ENCODE data around the gene NDUFAB1. TPM values are rescaled to one million over a fixed set of nuclear protein-coding genes. Genes with fewer than 3 reads are reported as not detected.
"Not testable (repeated sequence)": the region's sequence is repeated elsewhere in the genome, so short reads cannot be mapped to it uniquely, and the experiment has no call there.

The NDUFAB1 gene
- total RNA-seq, 1 donor from 2014 or later, result 577 TPM

DNA sequence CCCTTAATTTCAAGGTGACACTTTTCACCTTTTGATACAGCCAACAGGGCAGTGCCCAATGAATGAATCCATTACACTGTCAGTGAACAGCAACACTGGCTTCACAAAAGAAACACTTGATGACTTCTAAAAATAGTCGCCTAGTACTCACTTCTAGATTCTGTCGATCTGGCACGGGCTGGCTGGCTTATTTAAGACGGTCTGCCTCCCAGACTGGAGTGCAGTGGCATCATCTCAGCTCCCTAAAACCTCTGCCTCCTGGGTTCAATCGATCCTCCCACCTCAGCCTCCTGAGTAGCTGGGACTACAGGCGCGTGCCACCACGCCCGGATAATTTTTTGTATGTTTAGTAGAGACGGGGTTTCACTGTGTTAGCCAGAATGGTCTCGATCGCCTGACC, 1.9 kb downstream of the NDUFAB1 start:
- DNase-seq (ENCODE audit: missing footprints), result no peak
- ATAC-seq, result peak; percentile 35
- intact Hi-C loops (cut with DNase I), result no loop called here

DNA sequence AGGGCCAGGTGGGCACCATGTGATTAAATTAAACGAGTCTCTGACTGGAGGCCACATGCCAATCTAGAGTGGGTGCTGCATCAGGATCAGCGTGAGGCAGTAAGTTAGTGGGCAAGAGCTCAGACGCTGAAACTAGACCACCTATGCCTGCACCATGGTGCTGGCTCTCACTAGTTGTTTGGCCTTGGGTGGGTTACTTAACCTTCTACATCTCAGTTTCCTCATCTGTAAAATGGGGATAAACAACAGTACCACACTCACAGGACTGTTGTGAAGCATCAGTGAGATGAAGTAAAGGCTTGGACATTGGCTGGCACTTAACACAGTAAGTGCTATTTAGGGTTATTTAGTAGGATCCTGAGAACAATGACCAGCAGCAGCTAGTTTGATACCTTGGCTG, 5.9 kb downstream of the NDUFAB1 start:
- intact Hi-C loops (cut with DNase I), result no loop called here
- DNase-seq (ENCODE audit: missing footprints) (no peak), ATAC-seq (no peak)

DNA sequence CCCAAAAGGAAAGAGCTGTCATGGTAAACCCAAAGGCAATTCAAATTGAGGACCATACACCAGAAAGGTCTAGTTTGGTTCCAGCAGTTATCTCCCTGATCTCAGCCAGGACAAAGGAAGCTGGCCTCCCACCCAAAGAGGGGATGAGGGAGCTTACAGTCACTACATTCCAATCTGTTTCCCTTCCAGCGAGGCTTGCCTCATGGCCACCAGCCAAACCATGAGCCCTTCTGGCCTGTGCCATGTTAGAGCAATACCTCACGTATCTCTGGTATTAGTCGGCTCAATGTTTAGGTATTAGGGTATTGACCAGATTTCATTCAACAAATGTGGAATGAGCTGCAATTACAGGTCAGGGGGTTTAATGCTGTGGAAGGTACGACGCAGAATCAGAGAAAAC, 8.4 kb downstream of the NDUFAB1 start:
- intact Hi-C loops (cut with DNase I), result no loop called here
- ATAC-seq (peak; percentile 45), DNase-seq (ENCODE audit: missing footprints) (no peak)

DNA sequence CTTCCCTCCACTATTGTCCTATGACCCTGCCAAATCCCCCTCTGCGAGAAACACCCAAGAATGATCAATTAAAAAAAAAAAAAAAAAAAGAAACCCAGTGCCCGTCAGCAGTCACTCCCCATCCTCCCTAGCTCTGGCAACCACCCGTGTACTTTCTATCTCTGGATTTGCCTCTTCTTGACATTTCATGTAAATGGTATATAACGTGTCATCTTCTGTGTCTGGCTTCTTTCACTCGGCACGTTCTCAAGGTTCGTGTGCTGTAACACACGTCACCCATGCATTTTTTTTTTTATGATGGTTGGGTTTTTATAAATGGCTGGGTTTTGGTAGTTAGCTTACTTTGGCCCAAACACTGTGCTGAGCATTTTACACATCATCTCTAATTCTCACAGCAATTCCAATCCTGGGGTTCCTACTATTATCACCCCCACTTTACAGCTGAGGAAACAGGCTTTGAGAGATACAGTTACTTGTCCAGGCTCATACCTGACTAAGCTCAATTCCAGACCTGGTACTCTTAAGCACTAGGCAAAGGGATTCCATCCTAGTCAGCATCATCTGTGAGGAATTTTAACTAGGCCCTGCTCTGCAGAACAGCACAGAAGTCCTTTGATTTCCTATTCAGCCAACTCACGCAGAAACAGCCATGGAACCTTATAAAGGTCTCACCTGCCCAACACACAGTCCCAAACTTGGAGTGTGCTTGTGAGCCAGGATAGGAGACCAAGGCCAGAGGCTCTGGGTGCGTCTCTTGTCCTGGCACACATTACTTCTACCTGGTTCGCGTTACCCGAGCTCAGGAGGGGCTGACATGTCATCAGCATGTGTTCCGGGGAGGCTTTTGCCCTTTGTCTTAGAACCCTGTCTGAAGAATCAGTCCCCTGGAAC, 11.7 kb downstream of the NDUFAB1 start:
- intact Hi-C loops (cut with DNase I), result no loop called here
- DNase-seq (ENCODE audit: missing footprints) (no peak), ATAC-seq (peak; percentile 54)

DNA sequence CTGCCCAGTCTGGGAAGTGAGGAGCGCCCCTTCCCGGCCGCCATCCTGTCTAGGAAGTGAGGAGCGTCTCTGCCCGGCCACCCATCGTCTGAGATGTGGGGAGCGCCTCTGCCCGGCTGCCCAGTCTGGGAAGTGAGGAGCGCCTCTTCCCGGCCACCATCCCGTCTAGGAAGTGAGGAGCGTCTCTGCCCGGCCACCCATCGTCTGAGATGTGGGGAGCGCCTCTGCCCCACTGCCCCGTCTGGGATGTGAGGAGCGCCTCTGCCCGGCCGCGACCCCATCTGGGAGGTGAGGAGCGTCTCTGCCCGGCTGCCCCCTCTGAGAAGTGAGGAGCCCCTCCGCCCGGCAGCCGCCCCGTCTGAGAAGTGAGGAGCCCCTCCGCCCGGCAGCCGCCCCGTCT, 12.8 kb downstream of the NDUFAB1 start:
- DNase-seq (ENCODE audit: missing footprints); ATAC-seq; intact Hi-C loops (cut with DNase I): not testable (repeated sequence)

DNA sequence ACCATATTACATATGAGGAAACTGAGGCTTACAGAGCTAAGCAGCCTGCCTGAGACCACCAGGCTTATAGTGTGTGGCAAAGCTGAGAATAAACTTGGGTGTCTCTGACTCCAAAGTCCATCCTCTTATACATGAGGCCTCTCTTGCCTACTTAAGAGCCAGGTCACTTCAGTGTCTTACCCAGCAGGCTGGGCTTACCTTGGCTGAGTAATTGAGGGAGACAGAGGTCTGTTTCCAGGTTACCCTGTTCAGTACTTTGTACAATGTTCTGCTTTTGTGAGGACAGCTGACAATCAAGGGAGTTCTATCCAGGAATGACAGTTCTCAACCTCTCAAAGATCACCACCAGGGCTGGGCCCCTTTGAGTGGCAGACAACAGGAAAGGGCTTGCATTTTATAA, 14.4 kb downstream of the NDUFAB1 start:
- intact Hi-C loops (cut with DNase I), result no loop called here
- DNase-seq (ENCODE audit: missing footprints) (no peak), ATAC-seq (no peak)

DNA sequence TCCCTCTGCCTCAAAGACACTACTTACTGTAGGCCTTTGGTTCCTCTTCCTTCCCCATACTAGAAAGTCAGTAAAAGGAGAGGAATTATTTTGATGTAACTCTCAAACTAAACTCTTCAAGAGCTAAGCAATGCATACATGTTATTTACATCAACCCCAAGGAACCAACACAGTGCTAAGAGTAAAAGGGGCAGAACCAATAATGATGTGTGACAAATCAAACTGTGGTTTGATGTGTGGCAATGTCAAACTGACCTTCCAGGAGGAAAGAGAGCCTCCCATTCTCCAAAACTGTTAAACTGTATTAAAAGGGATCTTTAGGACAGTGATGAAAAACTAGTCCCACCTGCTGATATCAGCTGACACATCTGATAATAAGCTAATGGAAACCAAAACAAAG, 15.7 kb downstream of the NDUFAB1 start:
- intact Hi-C loops (cut with DNase I), result no loop called here
- no peak for ATAC-seq
- DNase-seq (ENCODE audit: missing footprints), result no peak

DNA sequence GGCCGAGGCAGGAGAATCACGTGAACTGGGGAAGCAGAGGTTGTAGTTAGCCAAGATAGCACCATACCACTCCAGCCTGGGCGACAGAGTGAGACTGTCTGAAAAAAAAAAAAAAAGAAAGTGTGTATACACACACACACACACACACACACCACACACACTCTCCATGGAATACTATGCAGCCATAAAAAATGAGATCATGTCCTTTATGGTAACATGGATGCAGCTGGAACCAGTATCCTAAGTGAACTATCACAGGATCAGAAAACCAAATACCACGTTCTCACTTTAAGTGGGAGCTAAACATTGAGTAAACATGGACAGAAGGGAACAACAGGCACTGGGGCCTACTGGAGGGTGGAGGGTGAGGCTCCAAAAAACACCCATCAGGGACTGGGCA, 16.7 kb downstream of the NDUFAB1 start:
- intact Hi-C loops (cut with DNase I), result no loop called here
- no peak for DNase-seq (ENCODE audit: missing footprints)
- no peak for ATAC-seq

DNA sequence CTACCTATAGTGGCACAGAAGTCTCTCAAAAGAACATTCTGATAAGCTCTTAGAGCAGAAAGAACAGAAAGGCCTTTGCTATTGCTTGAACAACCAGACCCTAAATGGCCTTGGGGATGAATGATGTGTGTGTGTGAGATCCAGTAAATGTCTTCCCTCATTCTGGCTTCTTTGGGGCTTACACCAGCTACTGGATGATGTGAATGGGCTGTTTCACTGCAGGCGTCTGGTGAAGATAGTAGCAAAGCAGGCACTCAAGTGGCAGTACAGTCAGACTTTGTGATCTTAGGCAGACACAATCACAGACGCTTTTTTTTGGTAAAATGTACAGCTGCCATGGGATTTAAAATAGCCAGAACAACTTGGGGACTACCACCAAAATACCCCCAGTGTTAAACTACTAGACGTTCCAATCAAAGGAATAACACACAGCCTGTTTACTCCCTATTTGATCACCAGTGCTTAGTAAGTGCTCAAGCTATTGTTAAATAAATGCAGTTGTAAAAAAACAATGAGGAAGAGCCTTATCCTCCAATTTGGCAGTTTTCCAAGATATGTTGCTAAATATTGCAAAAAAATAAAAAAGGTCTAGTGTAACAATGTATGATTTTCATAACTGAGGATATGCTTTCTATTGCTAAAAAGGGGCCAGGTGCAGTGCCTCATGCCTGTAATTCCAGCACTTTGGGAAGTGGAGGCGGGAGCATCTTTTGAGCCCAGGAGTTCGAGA, 17.9 kb downstream of the NDUFAB1 start:
- intact Hi-C loops (cut with DNase I), result no loop called here
- ATAC-seq, result no peak
- DNase-seq (ENCODE audit: missing footprints), result no peak

DNA sequence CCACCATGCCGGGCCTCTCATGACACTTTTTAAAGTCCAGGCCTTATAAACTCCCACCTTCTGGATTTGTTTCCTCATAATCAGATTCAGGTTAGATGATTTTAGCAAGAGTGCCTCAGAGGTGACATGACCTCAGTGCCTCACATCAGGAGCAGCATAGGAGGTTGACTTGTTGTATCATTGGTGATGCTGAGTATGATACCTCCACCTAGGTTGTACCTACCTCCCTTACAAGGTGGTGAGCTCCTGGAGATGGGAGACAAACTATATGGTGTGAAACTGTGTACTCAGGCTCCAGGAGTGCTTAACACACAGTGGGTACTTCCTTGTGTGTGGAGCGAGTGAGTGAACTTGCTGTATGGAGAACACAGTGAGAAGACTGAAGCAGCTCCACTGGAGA, 18.6 kb downstream of the NDUFAB1 start:
- no peak for DNase-seq (ENCODE audit: missing footprints)
- intact Hi-C loops (cut with DNase I), result no loop called here
- ATAC-seq, result no peak

DNA sequence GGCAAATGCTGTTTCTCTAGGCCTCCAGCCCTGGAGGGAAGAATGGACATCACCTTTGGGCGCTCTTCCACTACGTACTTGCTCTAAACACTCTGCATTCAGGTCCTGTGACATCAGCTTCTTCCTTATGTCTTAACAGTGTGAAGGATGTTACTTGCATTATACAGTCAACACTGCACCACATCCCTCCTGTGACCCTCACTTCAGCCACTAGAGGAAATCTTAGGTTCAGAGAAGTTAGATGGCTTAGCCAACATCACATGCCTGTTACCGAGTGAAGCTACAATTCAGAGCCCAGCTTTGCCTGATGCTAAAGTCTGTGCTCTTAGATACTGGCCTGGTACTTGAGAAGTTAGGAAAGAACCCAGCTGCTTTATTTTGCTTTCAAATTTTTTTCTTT, 20.3 kb downstream of the NDUFAB1 start:
- intact Hi-C loops (cut with DNase I), result no loop called here
- ATAC-seq (no peak), DNase-seq (ENCODE audit: missing footprints) (no peak)

DNA sequence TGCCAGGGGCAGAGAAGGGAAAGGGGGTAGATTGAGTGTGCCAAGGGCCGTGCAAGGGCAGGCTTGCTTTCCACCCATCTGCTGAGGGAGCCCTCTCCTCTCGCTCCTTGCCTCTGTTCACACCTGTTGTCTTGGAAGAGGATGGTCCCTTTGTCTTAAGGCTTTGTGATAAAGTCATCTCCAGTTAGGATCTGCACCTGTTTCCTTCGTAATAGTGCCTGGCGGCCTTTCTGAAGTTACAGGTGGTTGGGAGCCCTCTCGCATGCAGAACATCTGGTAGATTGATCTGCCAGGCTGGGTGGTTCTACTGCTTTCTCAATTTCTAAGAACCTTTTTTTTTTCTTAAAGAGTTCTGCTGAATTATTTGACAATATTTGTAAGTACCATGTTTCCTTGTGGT, 22.3 kb downstream of the NDUFAB1 start:
- DNase-seq (ENCODE audit: missing footprints) (no peak), ATAC-seq (no peak)
- intact Hi-C loops (cut with DNase I), result no loop called here

DNA sequence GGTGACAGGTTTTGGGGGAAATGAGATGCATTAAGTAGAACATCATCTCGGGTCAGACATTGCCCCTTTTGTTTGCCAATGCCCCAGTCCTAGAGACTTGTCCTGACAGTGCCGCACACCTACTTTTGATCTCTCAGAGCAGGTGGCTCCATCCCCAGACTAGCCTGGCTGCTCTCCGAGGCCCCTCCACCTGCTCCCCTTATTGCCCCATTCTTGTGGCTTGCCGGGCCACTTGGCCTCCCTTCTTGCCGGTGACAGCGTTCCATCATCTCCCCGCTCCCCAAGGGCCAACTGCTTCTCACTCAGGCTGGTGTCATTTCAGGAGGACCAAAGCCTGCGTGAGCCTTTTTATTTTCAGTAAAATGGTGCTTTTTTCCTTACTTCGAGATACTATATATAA, 23.7 kb downstream of the NDUFAB1 start:
- ATAC-seq, result no peak
- intact Hi-C loops (cut with DNase I), result no loop called here
- no peak for DNase-seq (ENCODE audit: missing footprints)

DNA sequence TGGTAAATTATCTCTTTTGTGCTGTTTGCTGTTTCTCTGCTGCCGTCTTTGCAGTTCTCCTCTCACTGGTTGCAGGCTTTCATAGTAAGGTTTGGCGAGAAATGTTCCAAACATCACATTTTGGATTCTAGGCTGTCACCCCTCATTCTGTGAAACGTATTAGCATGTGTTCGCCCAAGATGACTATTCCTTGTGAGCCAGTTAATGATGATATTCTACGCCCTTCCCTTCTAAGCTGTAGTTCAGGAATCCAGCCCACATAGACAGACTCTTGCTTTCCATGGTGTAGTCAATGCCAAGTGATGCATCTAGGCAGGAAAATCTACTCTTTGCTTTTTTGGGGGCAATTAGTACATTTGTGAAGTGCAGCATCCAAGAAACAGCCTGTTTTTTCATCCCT, 24.2 kb downstream of the NDUFAB1 start:
- intact Hi-C loops (cut with DNase I), result no loop called here
- DNase-seq (ENCODE audit: missing footprints), result no peak
- no peak for ATAC-seq

DNA sequence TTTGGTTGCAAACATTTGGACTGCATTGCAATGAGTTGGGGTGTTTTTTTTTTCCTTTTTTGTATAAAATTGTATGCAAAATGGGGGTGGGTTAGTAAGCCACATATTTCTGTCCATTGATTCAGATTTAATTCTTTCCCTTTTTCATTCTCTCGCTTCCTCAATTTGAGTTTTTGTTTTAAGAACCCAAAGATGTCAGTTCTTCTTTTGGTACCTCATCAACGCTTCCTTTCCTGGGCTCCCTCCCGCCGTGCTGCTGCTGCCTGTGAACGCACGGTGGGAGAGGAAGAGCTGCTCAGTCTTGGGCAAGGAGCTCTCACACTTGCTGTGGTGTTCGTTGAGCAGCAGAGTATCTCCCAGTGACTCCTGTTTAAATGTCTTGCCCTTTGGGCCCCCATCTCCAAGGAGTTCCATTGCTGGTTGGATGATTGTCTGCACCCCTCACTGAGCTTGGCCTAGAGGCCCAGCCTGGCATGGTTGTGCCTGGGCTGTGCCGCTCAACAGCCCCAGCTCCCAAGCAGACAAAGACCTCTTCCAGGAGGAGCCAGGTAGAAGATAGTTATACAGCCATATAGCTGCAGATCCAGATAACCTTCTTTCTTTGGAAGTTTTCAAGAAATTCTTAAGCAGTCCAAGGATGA, 25.0 kb downstream of the NDUFAB1 start:
- intact Hi-C loops (cut with DNase I), result no loop called here
- ATAC-seq (no peak), DNase-seq (ENCODE audit: missing footprints) (no peak)

DNA sequence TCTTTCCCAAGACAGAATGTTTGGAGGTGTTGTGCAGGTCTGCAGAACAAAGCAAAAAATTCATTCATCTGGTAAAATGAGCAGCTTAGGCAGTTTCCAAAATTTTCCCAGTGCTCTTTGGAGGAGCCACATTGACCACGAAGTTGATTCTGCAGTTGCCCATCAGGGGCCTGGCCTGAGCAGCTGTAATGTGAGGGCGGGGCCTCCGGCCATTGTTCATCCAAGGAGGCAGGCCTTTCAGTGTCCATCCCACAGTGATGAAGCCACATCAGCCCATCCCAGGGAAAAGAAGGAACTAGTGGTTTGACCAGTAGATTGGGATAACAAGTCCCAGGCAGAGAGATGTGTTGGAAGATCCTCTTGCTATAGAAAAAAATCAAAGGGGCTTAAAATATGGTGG, 28.5 kb downstream of the NDUFAB1 start:
- DNase-seq (ENCODE audit: missing footprints) (no peak), ATAC-seq (no peak)
- intact Hi-C loops (cut with DNase I), result no loop called here

DNA sequence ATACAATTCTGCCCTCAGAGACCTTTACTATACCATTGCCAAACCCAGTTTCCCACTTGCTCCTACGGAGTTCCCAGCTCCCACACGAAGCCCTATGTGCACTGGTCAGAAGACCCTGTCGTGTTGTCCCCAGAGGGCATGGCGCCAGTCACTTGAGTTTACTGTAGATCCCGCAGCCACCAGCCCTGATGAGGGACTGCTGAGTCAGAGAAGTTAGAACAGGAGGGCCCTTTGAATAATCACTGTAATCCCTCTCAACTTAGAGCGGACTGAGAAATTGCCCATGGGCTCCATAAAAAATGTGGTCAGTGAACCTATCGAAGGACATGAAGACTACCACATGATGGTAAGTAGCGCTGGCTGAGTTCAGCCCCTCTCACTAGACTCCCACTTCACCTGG, 29.4 kb downstream of the NDUFAB1 start:
- ATAC-seq (no peak), DNase-seq (ENCODE audit: missing footprints) (no peak)
- intact Hi-C loops (cut with DNase I), result no loop called here

DNA sequence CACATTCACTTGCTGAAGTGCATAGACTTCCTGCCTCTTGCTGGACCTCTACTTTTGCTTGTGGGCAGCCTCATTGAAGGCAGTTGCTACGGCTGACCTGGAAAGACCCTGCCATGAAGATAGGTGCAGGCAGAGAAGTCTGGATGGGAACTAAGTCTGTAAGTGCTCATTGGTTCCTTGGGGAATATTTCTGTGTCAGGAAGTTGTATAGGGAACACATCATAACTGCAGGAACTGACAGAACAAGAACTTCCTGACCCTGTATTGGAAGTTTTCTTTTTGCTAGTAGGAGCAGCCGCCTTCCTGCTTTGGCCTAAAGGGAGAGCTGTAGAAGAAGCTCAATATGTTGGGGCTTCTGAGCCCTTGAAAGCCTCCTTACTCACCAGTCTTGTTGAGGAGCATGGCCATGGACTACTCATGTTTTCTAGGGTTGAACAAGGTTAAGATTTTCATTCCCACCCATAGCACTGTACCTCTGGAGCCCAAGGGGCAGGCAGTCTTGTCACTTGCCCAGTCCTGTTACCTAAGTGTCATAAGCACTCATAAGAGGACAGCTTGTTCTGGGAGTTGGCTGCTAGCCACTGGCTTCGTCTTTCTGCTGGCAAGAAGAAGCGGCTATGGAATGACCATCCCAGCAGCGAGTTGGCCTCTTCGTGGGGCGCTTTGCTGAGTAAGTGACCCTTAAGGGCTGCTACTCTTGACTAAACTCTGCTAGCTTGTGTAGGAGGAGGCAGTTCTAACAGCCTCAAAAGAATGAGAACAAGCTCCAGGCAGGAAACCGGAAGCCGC, 31.3 kb downstream of the NDUFAB1 start:
- ATAC-seq (peak; percentile 80), DNase-seq (ENCODE audit: missing footprints) (peak; percentile 80)
- intact Hi-C loops (cut with DNase I), result no loop called here

DNA sequence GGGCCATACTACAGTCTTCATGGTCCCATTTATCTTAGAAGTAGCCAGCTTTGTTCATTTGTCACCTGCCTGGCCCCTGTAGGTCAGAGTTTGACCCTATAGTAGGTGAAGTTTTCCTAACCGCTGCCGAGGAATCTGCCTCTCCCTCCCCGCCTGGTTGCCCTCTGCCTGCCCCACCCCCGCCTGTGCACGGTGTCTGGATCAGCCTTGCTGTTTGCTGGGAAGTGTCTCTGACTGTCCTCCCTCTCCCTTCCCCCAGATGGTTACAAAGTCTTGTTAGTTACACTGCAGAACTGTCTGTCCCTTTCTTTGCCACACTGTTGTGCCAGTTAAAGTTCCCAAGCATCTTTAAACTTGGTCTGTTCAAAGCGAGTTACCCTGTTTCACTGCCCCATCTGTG, 32.9 kb downstream of the NDUFAB1 start:
- intact Hi-C loops (cut with DNase I), result no loop called here
- no peak for ATAC-seq
- no peak for DNase-seq (ENCODE audit: missing footprints)
